Central memory CD4-positive, alpha-beta T cell (primary cell): ENCODE data around the gene ZMIZ2.

Experiments
- DNase-seq: peaks from one replicate; pipeline ENCODE4 v3.0.0; 2022

The ZMIZ2 gene

GRCh38 chr7:44756904-44757303 lies 8.3 kb downstream of the ZMIZ2 start:
- DNase-seq, result no peak

- no peak for DNase-seq
Observed at GRCh38 chr7:44757311-44757710, 8.7 kb downstream of the ZMIZ2 start.

GRCh38 chr7:44757739-44758138 lies 9.1 kb downstream of the ZMIZ2 start:
- no peak for DNase-seq

GRCh38 chr7:44759246-44759645 lies 10.6 kb downstream of the ZMIZ2 start:
- no peak for DNase-seq

- DNase-seq, result no peak
Observed at GRCh38 chr7:44760034-44760580, 11.5 kb downstream of the ZMIZ2 start.

- DNase-seq, result no peak
Observed at GRCh38 chr7:44761207-44762161, 12.8 kb downstream of the ZMIZ2 start.

GRCh38 chr7:44762300-44762699 lies 13.7 kb downstream of the ZMIZ2 start:
- DNase-seq, result no peak

GRCh38 chr7:44762726-44763522 lies 14.3 kb downstream of the ZMIZ2 start:
- no peak for DNase-seq

- no peak for DNase-seq
Observed at GRCh38 chr7:44764081-44764480, 15.4 kb downstream of the ZMIZ2 start.

GRCh38 chr7:44764665-44765578 lies 16.3 kb downstream of the ZMIZ2 start:
- DNase-seq, result no peak

GRCh38 chr7:44765579-44766415 lies 17.1 kb downstream of the ZMIZ2 start:
- no peak for DNase-seq

GRCh38 chr7:44766416-44766801 lies 17.8 kb downstream of the ZMIZ2 start:
- DNase-seq, result no peak

- no peak for DNase-seq
Observed at GRCh38 chr7:44767134-44767911, 18.7 kb downstream of the ZMIZ2 start.

GRCh38 chr7:44767912-44768627 lies 19.4 kb downstream of the ZMIZ2 start:
- DNase-seq, result peak; percentile 23

- DNase-seq, result no peak
Observed at GRCh38 chr7:44768628-44769371, 20.2 kb downstream of the ZMIZ2 start.

GRCh38 chr7:44769376-44769775 lies 20.7 kb downstream of the ZMIZ2 start:
- DNase-seq, result no peak

- DNase-seq, result no peak
Observed at GRCh38 chr7:44769776-44770294, 21.2 kb downstream of the ZMIZ2 start.

GRCh38 chr7:44771358-44771757 lies 22.7 kb downstream of the ZMIZ2 start:
- no peak for DNase-seq

- DNase-seq, result no peak
Observed at GRCh38 chr7:44772440-44772839, 23.8 kb downstream of the ZMIZ2 start.
